ENCODE measurements around the gene SUSD3.

Gene SUSD3

GRCh38 chr9:93123561-93124283 lies 65.2 kb downstream of the SUSD3 start:
- DNase-seq (ENCODE audit: low read depth), result no peak

DNA sequence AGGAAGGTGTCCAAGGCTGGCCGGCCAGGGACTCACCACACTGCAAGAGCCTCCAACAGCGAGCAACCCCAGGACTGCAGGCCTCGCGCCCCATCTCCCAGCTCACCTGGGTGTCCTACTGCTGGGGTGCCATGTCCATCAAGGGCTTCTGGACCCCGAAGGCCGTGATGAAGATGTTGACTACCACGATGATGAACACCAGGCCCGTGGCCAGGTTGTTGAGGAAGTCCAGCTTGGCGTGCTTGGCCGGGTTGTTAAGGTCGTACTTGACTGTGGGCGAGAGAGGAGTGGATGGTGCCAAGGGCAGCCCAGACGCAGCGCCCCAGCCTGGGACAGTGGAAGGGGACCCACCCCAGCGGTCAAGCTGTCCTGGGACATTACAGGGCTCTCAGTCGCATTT lies 66.3 kb downstream of the SUSD3 start:
- no peak for DNase-seq (ENCODE audit: low read depth)

GRCh38 chr9:93125331-93125894 lies 66.9 kb downstream of the SUSD3 start:
- DNase-seq (ENCODE audit: low read depth), result no peak

DNA sequence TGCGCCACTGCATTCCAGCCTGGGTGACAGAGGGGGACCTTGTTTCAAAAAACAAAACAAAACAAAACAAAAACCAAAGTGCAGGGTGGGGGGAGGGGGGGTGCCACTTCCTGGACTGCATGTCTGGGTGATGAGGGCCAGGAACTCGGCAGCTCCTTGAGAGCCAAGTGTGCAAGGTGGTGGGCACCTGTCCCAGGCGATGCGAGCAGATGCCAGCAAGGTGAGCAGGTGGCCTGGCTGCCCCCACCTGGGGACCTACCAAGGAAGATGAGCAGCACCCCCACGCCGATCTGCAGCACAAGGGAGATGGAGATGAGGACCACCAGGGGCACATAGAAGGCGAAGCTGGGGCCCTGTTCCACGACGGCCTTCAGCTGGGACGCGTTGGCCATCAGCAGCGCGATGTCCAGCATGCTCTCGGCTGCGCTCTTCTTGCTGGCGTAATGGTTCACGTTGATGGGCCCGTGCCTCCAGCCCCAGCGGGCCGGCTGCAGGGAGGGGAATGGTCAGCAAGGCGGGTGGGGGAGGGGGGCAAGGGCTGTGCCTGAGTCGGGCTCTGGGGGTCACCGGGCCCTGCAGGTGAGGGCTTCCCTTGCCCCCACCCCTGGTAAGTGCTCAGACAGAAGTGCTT lies 67.8 kb downstream of the SUSD3 start:
- no peak for DNase-seq (ENCODE audit: low read depth)

DNA sequence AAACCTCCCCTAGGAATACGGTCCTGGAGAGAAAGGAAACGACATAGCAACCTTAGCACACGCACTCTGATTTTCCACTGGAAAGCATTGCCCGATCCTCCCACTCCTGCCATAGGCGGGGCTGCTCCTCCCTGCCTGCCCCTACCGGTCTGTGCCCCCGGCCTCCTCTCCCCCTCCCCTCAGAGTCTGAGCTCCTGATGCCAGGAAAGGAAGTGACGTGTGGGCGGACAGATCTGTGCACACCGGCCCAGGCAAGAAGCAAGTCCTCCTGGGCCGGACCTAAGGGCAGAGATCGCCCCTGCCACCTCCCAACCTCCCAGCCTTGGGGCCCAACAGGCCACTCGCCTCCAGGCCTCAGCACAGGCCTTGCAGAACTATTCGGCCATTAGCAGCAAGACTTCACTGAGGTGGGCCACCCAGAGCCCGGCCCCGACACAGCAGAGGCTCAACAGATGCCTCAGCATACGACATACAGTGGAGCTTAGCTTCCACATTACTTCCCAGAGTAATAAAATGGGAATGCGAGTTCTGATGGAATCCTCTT lies 68.4 kb downstream of the SUSD3 start:
- DNase-seq (ENCODE audit: low read depth), result no peak

DNA sequence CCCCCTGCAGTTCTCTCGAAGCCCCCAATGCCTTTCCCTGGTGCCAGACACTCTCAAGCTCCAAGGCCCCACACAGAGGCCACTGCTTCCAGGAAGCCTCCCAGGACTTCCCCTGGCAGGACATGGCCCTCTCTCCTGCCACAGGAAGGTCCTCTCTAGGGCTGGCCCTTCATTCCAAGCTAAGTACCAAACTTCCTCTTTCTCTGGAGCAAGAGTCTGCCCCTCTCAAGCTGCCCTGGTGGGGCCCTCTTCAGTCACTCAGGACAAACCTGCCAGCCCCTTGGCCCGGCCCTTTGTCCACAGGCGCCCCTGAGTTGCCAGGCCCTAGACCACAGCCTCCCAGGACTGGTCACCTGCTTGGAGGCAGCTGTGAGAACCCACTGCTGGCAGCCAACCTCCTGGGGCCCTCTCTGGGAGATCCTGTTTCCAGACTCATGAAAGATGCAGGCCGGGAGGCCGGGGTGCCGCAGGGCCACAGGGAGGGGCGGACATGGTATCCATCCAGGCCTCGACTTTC lies 69.0 kb downstream of the SUSD3 start:
- no peak for DNase-seq (ENCODE audit: low read depth)

DNA sequence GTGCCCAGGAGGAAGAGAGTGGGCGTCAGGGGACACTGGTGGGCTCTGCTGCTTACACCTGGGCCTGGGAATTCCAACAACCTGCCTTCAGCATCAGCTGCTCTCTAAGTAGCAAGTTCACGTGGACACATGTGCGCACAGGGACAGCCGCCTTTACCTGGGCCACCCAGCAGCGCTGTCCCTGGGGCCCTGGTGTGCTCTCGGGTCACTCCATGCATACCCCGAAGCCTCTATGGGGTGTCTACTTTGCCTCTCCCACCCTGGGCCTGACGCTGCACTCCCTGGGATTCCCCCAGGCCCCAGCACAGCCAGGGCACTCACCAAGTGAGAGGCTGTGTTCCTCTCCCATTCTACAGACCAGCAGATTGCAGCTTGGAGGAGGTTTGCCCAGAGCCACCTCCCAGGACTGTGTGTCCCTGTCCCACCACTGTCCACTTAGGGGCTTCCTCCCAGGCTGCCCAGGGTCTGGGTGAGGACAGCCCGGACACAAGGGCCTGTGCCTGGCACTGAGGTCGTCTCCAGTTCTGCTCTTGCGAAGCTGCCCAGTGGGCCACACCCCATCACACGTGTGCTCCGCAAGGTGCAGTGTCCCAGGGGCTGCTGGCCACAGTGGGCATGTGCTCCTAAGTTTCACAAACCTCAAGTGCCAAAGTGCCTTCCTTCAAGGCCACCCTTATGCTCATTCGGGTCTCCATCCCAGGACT lies 69.7 kb downstream of the SUSD3 start:
- no peak for DNase-seq (ENCODE audit: low read depth)

- no peak for DNase-seq (ENCODE audit: low read depth)
Measured at GRCh38 chr9:93128715-93129224, 70.3 kb downstream of the SUSD3 start.

DNA sequence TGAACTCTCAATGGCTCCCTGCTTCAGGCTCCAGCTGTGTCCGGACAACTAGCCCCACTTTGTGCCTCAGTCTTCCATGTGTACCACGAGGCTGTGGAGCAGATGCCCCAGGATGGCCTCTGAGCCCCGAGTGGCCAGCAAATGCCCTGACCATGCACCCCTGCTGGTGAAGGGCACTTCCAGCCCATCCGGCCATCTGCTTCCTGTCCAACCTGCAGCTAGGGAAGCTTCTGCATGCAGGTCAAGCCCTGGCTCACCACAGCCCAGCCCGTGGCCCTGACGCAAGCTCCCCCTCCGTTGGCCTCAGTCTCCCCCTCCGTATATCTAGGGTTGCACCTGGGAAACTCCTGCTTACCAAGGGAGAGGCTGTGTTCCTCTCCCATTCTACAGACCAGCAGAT lies 70.8 kb downstream of the SUSD3 start:
- no peak for DNase-seq (ENCODE audit: low read depth)

- no peak for DNase-seq (ENCODE audit: low read depth)
Measured at GRCh38 chr9:93129691-93130500, 71.4 kb downstream of the SUSD3 start.

- DNase-seq (ENCODE audit: low read depth), result no peak
Measured at GRCh38 chr9:93130861-93131481, 72.5 kb downstream of the SUSD3 start.

GRCh38 chr9:93131599-93132286 lies 73.2 kb downstream of the SUSD3 start:
- DNase-seq (ENCODE audit: low read depth), result no peak

GRCh38 chr9:93132287-93132927 lies 73.9 kb downstream of the SUSD3 start:
- DNase-seq (ENCODE audit: low read depth), result no peak

GRCh38 chr9:93132946-93133680 lies 74.6 kb downstream of the SUSD3 start:
- DNase-seq (ENCODE audit: low read depth), result no peak

- DNase-seq (ENCODE audit: low read depth), result peak; percentile 25
Measured at GRCh38 chr9:93133681-93134014, 75.1 kb downstream of the SUSD3 start.

DNA sequence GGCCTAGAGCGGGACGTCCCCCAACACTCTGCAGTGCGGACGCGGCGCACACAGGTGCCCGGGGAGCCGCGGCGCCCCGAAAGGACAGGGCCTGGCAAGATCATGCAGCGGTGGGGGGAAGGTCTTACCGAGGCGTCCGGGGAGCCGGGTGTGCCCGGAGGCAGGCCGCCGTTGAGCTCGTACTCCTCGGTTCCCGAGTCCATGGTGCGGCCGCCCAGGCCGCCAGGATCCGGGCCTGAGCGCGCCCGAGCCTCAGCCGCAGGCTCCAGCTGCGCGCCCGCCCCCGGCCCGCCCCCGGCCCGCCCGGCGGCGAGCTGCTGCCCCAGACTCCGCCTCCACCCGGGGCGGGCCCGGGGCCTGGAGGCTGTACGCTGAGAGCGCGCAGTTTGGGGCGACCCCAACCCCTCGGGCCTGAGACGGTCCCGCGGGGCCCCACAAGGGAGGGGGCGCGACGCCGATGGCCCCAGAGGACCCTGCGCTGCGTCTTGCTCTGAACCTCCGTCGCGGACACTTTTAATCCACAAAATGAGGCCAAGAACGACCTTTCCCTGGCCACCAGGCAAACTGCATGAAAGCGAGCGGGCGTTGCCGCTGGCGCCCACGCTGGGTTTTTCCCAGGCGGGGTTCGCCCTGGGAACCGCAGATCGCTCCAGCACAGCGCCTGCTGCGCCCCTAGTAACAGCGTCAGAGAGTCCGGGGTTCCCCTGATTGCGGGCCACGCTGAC lies 75.7 kb downstream of the SUSD3 start, which contains the start of gene NINJ1:
NINJ1 (minus strand) TSS at position 237 of the 725 bp plus-strand sequence; CDS start at position 203, 34 bp downstream.
- peak; percentile 63 for DNase-seq (ENCODE audit: low read depth)

Data from activated T-helper 1 cell treated with Interleukin-2 at 50 U/mL for 16 hours (primary cell).